Measurements from ENCODE around the gene BSDC1.
A peak's percentile ranks its signal among the peaks of the same experiment; 100 is the strongest.

The BSDC1 gene

GRCh38 chr1:32339363-32339978 lies 54.8 kb downstream of the BSDC1 start:
- Histone ChIP-seq H3K4me3 (no peak overlapping the region), H3K4me2 (peak overlapping the region; percentile 97), H3K27ac (no peak overlapping the region), H3K36me3 (peaks cover 3% of the 10 kb centered on the region), H3K27me3 (no peaks in the 10 kb centered on the region), H3K4me1 (peaks cover 59% of the 10 kb centered on the region), H3K9ac (no peak overlapping the region), H3K9me3 (no peaks in the 10 kb centered on the region), H4K20me1 (peaks cover 25% of the 10 kb centered on the region)
- TF ChIP-seq Cebpa-rat (IDR thresholded peaks at IDR 0.05) = no peak

GRCh38 chr1:32338637-32339145 lies 55.5 kb downstream of the BSDC1 start:
- Histone ChIP-seq H4K20me1 (peaks cover 33% of the 10 kb centered on the region), H3K4me1 (peaks cover 67% of the 10 kb centered on the region), H3K4me3 (0 out of 2 replicates have a peak overlapping the region, but pooled peaks have one; percentile 5), H3K36me3 (peaks cover 11% of the 10 kb centered on the region), H3K9me3 (no peaks in the 10 kb centered on the region), H3K27ac (peak overlapping the region; percentile 4; the same call in 1 of the 2 replicates), H3K4me2 (peak overlapping the region; percentile 97), H3K9ac (peak overlapping the region; percentile 57; the same call in 1 of the 2 replicates), H3K27me3 (no peaks in the 10 kb centered on the region)
- no peak for TF ChIP-seq Cebpa-rat (IDR thresholded peaks at IDR 0.05)

GRCh38 chr1:32337855-32338636 lies 56.2 kb downstream of the BSDC1 start:
- H3K9me3 ChIP-seq = no peaks in the 10 kb centered on the region
- H3K4me1 ChIP-seq = peaks cover 73% of the 10 kb centered on the region
- TF ChIP-seq Cebpa-rat (IDR thresholded peaks at IDR 0.05) = no peak
- H3K4me2 ChIP-seq = peak overlapping the region; percentile 97
- 0 out of 2 replicates have a peak overlapping the region, but pooled peaks have one; percentile 5 for H3K4me3 ChIP-seq
- peak overlapping the region; percentile 4; the same call in 1 of the 2 replicates for H3K27ac ChIP-seq
- peak overlapping the region; percentile 57; the same call in 1 of the 2 replicates for H3K9ac ChIP-seq
- peaks cover 17% of the 10 kb centered on the region for H3K36me3 ChIP-seq
- H3K27me3 ChIP-seq = no peaks in the 10 kb centered on the region
- H4K20me1 ChIP-seq = peaks cover 39% of the 10 kb centered on the region

- H3K9me3 ChIP-seq = no peaks in the 10 kb centered on the region
- peaks cover 49% of the 10 kb centered on the region for H4K20me1 ChIP-seq
- H3K4me1 ChIP-seq = peaks cover 74% of the 10 kb centered on the region
- no peak overlapping the region for H3K27ac ChIP-seq
- peak overlapping the region; percentile 97; the same call in 1 of the 2 replicates for H3K4me3 ChIP-seq
- peaks cover 26% of the 10 kb centered on the region for H3K36me3 ChIP-seq
- TF ChIP-seq Cebpa-rat (IDR thresholded peaks at IDR 0.05) = no peak
- no peaks in the 10 kb centered on the region for H3K27me3 ChIP-seq
- peak overlapping the region; percentile 97 for H3K4me2 ChIP-seq
- no peak overlapping the region for H3K9ac ChIP-seq
Observed at GRCh38 chr1:32336963-32337675, 57.1 kb downstream of the BSDC1 start.

GRCh38 chr1:32336591-32336932 lies 57.7 kb downstream of the BSDC1 start:
- Histone ChIP-seq H3K9me3 (no peaks in the 10 kb centered on the region), H3K4me1 (peaks cover 74% of the 10 kb centered on the region), H3K36me3 (peaks cover 32% of the 10 kb centered on the region), H3K9ac (peak overlapping the region; percentile 30; the same call in 1 of the 2 replicates), H3K27ac (no peak overlapping the region), H4K20me1 (peaks cover 54% of the 10 kb centered on the region), H3K27me3 (no peaks in the 10 kb centered on the region), H3K4me2 (peak overlapping the region; percentile 97), H3K4me3 (peak overlapping the region; percentile 97)
- TF ChIP-seq Cebpa-rat (IDR thresholded peaks at IDR 0.05) = no peak

- peak within 1 kb of the TSS; percentile 97 for H3K4me2 ChIP-seq
- no peak for TF ChIP-seq Cebpa-rat (IDR thresholded peaks at IDR 0.05)
- H3K27me3 ChIP-seq = no peaks in the 10 kb centered on the region
- H3K4me3 ChIP-seq = peak within 1 kb of the TSS; percentile 97
- H3K4me1 ChIP-seq = peaks cover 75% of the 10 kb centered on the region
- H4K20me1 ChIP-seq = peaks cover 60% of the 10 kb centered on the region
- no peaks in the 10 kb centered on the region for H3K9me3 ChIP-seq
- peaks cover 38% of the 10 kb centered on the region for H3K36me3 ChIP-seq
- H3K9ac ChIP-seq = peak within 1 kb of the TSS; percentile 99
- H3K27ac ChIP-seq = peak within 1 kb of the TSS; percentile 97
Observed at GRCh38 chr1:32335790-32336590, 58.3 kb downstream of the BSDC1 start, which contains the start of gene MARCKSL1. Gene MARCKSL1 (minus strand): TSS chr1:32336233. CDS start chr1:32336033, 200 bp downstream.

GRCh38 chr1:32335535-32335789 lies 58.8 kb downstream of the BSDC1 start:
- H3K27me3 ChIP-seq = no peaks in the 10 kb centered on the region
- peaks cover 65% of the 10 kb centered on the region for H4K20me1 ChIP-seq
- H3K36me3 ChIP-seq = peaks cover 43% of the 10 kb centered on the region
- peak overlapping the region; percentile 99 for H3K9ac ChIP-seq
- peak overlapping the region; percentile 97 for H3K4me3 ChIP-seq
- peak overlapping the region; percentile 97 for H3K27ac ChIP-seq
- TF ChIP-seq Cebpa-rat (IDR thresholded peaks at IDR 0.05) = no peak
- no peaks in the 10 kb centered on the region for H3K9me3 ChIP-seq
- peak overlapping the region; percentile 92 for H3K4me2 ChIP-seq
- peaks cover 80% of the 10 kb centered on the region for H3K4me1 ChIP-seq

- no peak for TF ChIP-seq Cebpa-rat (IDR thresholded peaks at IDR 0.05)
- H3K27ac ChIP-seq = peak overlapping the region; percentile 97
- H3K4me3 ChIP-seq = peak overlapping the region; percentile 97
- peaks cover 81% of the 10 kb centered on the region for H3K4me1 ChIP-seq
- H3K36me3 ChIP-seq = peaks cover 47% of the 10 kb centered on the region
- H3K9ac ChIP-seq = peak overlapping the region; percentile 99
- no peaks in the 10 kb centered on the region for H3K27me3 ChIP-seq
- peak overlapping the region; percentile 92 for H3K4me2 ChIP-seq
- H4K20me1 ChIP-seq = peaks cover 70% of the 10 kb centered on the region
- no peaks in the 10 kb centered on the region for H3K9me3 ChIP-seq
Observed at GRCh38 chr1:32334864-32335534, 59.2 kb downstream of the BSDC1 start.

All from BLaER1 (cell line).